LNCaP clone FGC (cell line): ENCODE results near the gene C19orf81.

ENCODE experiments used
- DNase-seq: peaks from one replicate; pipeline ENCODE4 v3.0.0-alpha.2; 2011; ENCODE audit warnings: low read depth
- H3K4me3 ChIP-seq: 2 replicates; pipeline ENCODE4 v1.5.1; 2011; ENCODE audit warnings: mild to moderate bottlenecking, low read depth, low read length, control low read depth
- TF ChIP-seq, protein P1 (sequence below): IDR thresholded peaks from 2 replicates; pipeline ENCODE4 v1.5.1; 2012; ENCODE audit warnings: mild to moderate bottlenecking; ENCODE audit not compliant: control insufficient read depth, insufficient read depth; ENCODE audit errors: extremely low read depth

C19orf81 gene

DNA sequence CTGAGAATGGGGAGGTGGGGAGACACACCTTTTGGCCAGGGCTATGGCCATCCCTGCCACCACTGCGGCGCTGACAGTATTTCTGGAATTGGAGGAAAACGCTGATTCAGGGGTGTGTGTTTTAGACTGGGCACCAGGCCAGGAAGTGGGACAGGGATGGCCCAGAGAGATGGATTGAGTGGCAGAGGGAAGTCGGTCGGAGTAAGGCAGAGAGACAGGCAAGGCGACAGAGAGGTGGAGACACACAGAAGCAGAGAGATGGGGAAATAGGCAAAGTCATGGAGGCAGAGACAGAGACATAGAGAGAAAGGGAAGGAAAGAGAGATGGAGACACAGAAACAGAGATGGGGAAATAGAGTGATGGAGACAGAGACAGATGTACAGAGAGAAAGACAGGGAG lies 4.1 kb upstream of the C19orf81 start:
- DNase-seq: no peak
- no peak overlapping the region for H3K4me3 ChIP-seq
- TF ChIP-seq, protein P1, sequence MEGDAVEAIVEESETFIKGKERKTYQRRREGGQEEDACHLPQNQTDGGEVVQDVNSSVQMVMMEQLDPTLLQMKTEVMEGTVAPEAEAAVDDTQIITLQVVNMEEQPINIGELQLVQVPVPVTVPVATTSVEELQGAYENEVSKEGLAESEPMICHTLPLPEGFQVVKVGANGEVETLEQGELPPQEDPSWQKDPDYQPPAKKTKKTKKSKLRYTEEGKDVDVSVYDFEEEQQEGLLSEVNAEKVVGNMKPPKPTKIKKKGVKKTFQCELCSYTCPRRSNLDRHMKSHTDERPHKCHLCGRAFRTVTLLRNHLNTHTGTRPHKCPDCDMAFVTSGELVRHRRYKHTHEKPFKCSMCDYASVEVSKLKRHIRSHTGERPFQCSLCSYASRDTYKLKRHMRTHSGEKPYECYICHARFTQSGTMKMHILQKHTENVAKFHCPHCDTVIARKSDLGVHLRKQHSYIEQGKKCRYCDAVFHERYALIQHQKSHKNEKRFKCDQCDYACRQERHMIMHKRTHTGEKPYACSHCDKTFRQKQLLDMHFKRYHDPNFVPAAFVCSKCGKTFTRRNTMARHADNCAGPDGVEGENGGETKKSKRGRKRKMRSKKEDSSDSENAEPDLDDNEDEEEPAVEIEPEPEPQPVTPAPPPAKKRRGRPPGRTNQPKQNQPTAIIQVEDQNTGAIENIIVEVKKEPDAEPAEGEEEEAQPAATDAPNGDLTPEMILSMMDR: no peak

DNA sequence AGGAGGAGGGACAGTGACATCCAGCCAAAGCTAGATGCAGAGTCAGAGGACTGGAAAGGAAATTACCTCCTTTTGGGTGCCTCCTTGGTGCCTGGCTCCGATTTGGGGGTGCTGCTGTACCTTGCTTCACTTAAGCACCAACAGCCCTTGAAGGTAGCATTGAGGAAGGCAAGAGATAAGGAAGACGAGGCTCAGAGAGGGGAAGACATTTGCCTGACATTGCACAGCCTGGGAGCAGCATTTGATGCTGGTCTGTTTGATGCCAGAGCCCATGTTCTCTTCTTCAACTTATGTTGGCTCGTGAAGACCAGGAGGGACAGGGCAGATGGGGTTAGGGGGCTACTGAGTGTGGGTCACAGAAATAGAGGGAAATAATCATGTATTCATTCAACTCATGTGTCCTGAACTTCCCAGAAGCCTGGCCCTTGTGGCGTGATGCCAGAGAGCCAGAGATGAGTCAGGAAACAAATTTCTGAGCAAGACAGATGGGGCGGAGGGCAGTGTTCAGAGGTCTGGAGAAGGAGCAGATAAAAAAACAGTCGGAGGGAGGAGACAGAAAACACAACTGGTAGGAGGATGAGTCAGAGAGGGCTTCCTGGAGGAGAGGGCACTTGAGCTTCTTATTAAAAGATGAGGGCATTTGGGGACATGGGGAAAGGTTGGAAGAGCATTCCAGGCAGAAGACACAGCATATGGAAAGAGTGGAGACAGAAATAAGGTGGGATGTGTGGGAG lies 3.0 kb upstream of the C19orf81 start:
- TF ChIP-seq, protein P1: no peak
- H3K4me3 ChIP-seq: no peak overlapping the region
- DNase-seq: no peak

DNA sequence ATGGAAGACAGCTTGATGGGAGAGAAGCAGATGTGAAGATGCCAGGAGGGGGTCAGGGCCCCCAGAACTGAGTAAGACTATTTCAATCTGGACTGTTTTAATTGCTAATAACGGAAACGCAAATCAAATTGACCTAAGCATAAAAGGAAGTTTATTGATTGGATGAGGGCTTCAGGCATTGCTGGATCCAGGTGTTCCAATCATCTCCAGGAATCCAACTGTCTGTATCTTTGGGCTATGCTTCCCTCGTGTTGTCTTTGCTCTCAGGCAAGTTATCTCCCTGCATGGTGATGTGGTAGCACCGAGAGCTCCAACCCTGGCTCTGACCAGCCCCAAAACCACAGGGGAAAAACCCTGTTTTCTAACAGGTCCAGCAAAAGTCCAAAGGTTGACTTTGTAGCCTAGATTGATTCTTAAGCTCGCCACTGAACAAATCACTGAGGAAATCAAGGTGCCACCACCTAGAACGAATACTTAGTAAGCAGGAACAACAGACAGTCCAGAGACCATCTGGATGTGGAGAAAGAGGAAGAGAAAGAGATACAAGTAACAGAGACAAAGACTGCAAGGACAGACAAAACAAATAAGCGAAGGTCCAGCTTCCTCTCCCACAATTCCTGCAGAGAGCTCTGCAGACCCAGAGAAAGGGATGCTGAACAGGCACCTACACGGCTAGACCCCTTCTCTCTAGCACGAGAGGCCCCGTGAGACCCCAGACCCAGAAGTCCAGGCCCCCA lies 1.2 kb upstream of the C19orf81 start:
- no peak for DNase-seq
- no peak overlapping the region for H3K4me3 ChIP-seq
- TF ChIP-seq, protein P1: no peak

DNA sequence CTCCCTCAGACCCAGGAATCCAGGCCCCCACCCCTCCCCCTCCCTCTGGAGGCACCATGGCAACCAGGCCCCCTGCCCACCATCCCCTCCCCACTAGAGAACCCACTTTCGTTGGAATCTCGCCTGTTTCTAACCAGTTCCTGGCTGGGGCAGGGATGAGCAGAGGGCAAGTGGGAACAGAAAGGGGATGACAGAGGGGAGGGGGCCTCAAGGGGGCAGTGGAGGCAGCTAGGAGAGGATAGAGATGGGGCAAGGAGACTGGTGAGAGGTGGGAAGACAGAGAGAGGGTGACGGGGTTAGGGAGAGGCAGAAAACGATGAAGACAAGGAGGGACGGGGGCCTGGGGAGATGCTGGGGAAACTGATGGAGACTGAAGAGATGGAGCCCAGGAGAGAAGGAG lies 586 bp upstream of the C19orf81 start:
- TF ChIP-seq, protein P1: no peak
- H3K4me3 ChIP-seq: no peak overlapping the region
- DNase-seq: no peak

DNA sequence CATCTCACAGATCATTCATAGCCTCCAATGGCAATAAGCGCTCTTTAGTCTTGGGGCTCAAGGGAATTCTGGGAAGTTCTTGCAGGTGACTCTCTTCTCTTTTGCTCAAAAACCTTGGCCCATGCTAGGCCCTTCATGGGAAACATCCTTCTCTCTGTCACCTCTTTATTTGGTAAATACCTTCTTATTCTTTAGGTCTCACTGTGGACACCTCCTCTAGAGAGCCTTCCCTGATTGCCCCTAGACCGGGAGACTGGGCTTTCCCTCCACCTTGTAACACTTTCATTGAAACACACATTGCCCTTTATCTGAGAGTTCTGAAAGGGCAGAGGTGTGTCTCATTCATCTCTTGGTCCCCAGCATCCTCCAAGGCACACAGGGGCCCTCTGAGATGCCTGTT lies 1.9 kb downstream of the C19orf81 start:
- TF ChIP-seq, protein P1: no peak
- no peak overlapping the region for H3K4me3 ChIP-seq
- DNase-seq: no peak

DNA sequence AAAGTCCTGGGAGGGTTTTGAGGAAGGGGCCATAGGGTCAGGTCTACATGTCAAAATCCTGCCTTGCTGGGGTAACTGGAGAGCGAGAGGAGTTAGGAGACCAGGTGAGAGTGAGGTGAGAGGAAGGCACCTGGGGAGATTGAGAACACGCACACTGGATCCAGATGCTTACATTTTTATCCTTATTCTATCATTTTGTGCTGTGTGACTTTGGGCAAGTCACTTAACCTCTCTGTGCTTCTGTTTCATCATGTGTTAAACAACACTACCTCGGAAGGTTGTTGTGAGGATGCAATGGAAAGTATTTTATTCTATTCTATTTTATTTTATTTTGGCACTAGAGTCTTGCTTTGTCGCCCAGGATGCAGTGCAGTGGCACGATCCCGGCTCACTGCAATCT lies 3.5 kb downstream of the C19orf81 start:
- no peak for DNase-seq
- TF ChIP-seq, protein P1: no peak
- no peak overlapping the region for H3K4me3 ChIP-seq
